Measurements from ENCODE around the gene GSTT4.

The GSTT4 gene

GRCh38 chr22:24029304-24029703, 24.1 kb upstream of the GSTT4 start:
- H3K79me2 ChIP-seq (ENCODE audit: low read length), result peaks cover 79% of the 10 kb centered on the region
- H3K4me3 ChIP-seq (ENCODE audit: low read length), result no peak overlapping the region
- no peak overlapping the region for H3K4me2 ChIP-seq (ENCODE audit: low read length)
- no peak overlapping the region for H3K9ac ChIP-seq (ENCODE audit: low read length)
- H3K9me3 ChIP-seq (ENCODE audit: insufficient read depth, low read length), result no peaks in the 10 kb centered on the region
- H4K20me1 ChIP-seq (ENCODE audit: insufficient read depth, low read length), result peaks cover 52% of the 10 kb centered on the region
- no peak overlapping the region for H3K27ac ChIP-seq (ENCODE audit: low read length)
- peaks cover 5% of the 10 kb centered on the region for H3K36me3 ChIP-seq (replicated peaks; ENCODE audit: low read depth, low read length)
- H3K27me3 ChIP-seq (ENCODE audit: low read depth, low read length), result no peaks in the 10 kb centered on the region
- H2AFZ ChIP-seq (ENCODE audit: low read depth, low read length), result no peak overlapping the region
- TF ChIP-seq, protein P1, sequence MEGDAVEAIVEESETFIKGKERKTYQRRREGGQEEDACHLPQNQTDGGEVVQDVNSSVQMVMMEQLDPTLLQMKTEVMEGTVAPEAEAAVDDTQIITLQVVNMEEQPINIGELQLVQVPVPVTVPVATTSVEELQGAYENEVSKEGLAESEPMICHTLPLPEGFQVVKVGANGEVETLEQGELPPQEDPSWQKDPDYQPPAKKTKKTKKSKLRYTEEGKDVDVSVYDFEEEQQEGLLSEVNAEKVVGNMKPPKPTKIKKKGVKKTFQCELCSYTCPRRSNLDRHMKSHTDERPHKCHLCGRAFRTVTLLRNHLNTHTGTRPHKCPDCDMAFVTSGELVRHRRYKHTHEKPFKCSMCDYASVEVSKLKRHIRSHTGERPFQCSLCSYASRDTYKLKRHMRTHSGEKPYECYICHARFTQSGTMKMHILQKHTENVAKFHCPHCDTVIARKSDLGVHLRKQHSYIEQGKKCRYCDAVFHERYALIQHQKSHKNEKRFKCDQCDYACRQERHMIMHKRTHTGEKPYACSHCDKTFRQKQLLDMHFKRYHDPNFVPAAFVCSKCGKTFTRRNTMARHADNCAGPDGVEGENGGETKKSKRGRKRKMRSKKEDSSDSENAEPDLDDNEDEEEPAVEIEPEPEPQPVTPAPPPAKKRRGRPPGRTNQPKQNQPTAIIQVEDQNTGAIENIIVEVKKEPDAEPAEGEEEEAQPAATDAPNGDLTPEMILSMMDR (IDR thresholded peaks at IDR 0.05; ENCODE audit: low read depth, low read length), result no peak
- no peak for TF ChIP-seq EZH2phosphoT487 (IDR thresholded peaks at IDR 0.05; ENCODE audit: low read depth)
- no peaks in the 10 kb centered on the region for H3K4me1 ChIP-seq (ENCODE audit: low read length)

DNA sequence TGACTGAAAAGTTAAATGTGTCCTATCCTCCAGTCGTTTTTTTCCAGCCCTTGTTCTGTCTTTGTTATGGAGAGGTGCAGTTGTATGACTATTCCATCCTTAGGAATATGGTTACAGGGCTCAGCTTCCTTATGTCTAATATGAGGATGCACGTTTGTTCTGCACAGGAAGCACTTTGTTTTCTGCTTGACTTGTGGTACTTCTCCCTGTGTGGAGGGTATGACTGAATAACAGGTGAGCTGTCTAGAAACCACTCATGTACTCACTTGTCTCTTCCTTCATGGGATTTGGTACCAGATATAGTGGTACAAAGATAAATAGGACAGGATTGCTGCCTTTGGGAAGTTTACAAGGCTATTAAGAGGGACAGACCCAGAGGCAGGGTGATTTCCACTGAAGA, 23.3 kb upstream of the GSTT4 start:
- Histone ChIP-seq H3K27ac (ENCODE audit: low read length) (no peak overlapping the region), H3K4me3 (ENCODE audit: low read length) (no peak overlapping the region), H3K79me2 (ENCODE audit: low read length) (peaks cover 74% of the 10 kb centered on the region), H3K36me3 (replicated peaks; ENCODE audit: low read depth, low read length) (peaks cover 5% of the 10 kb centered on the region), H3K9me3 (ENCODE audit: insufficient read depth, low read length) (no peaks in the 10 kb centered on the region), H3K4me1 (ENCODE audit: low read length) (no peaks in the 10 kb centered on the region), H3K9ac (ENCODE audit: low read length) (no peak overlapping the region), H3K27me3 (ENCODE audit: low read depth, low read length) (no peaks in the 10 kb centered on the region), H2AFZ (ENCODE audit: low read depth, low read length) (no peak overlapping the region), H4K20me1 (ENCODE audit: insufficient read depth, low read length) (peaks cover 52% of the 10 kb centered on the region), H3K4me2 (ENCODE audit: low read length) (no peak overlapping the region)
- TF ChIP-seq, protein P1 (IDR thresholded peaks at IDR 0.05; ENCODE audit: low read depth, low read length), result no peak
- TF ChIP-seq EZH2phosphoT487 (IDR thresholded peaks at IDR 0.05; ENCODE audit: low read depth), result no peak

DNA sequence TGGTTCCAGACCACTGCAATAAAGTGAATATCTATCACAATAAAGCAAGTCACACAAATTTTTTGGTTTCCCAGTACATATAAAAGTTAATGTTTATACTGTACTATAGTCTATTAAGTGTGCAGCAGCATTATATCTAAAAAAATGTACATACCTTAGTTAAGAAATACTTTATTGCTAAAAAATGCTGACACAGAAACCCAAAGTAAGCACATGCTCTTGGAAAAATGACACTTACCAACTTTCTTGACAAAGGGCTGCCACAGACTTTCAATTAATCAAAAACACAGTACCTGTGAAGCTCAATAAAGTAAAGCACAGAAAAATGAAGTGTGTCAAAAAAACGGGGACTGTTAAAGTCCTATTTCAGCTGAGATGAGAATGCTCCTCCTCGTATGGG, 22.7 kb upstream of the GSTT4 start:
- Histone ChIP-seq H2AFZ (ENCODE audit: low read depth, low read length) (no peak overlapping the region), H3K4me2 (ENCODE audit: low read length) (no peak overlapping the region), H3K9me3 (ENCODE audit: insufficient read depth, low read length) (no peaks in the 10 kb centered on the region), H3K27me3 (ENCODE audit: low read depth, low read length) (no peaks in the 10 kb centered on the region), H3K27ac (ENCODE audit: low read length) (no peak overlapping the region), H3K36me3 (replicated peaks; ENCODE audit: low read depth, low read length) (peaks cover 5% of the 10 kb centered on the region), H4K20me1 (ENCODE audit: insufficient read depth, low read length) (peaks cover 56% of the 10 kb centered on the region), H3K4me1 (ENCODE audit: low read length) (no peaks in the 10 kb centered on the region), H3K9ac (ENCODE audit: low read length) (no peak overlapping the region), H3K79me2 (ENCODE audit: low read length) (peaks cover 74% of the 10 kb centered on the region), H3K4me3 (ENCODE audit: low read length) (no peak overlapping the region)
- TF ChIP-seq EZH2phosphoT487 (IDR thresholded peaks at IDR 0.05; ENCODE audit: low read depth), result no peak
- TF ChIP-seq, protein P1 (IDR thresholded peaks at IDR 0.05; ENCODE audit: low read depth, low read length), result no peak

DNA sequence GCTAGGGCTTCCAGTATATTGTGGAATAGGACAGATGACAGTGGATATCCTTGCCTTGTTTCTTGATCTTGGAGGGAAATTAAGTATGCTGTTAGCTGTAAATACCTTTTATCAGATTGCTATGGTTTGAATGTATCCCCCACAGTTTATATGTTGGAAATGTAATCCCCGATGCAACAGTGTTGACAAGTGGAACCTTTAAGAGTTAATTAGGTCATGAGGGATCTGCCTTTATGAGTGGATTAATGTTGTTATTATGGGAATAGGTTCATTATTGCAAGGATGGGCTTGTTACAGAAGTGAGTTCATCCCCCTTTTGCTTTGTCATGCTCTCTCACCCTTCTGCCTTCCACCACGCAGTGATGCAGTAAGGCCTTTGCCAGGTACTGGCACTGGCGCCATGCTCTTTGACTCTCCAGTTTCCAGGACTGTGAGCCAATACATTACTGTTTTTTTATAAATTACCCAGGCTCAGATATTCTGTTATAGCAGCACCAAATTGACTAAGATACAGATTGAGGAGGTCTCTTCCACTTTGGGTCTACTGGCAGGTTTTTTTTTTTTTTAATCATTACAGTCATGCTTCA, 22.2 kb upstream of the GSTT4 start:
- H3K4me2 ChIP-seq (ENCODE audit: low read length), result no peak overlapping the region
- H3K27me3 ChIP-seq (ENCODE audit: low read depth, low read length), result no peaks in the 10 kb centered on the region
- no peaks in the 10 kb centered on the region for H3K4me1 ChIP-seq (ENCODE audit: low read length)
- H3K79me2 ChIP-seq (ENCODE audit: low read length), result peaks cover 78% of the 10 kb centered on the region
- no peak overlapping the region for H2AFZ ChIP-seq (ENCODE audit: low read depth, low read length)
- TF ChIP-seq, protein P1 (IDR thresholded peaks at IDR 0.05; ENCODE audit: low read depth, low read length), result no peak
- no peak for TF ChIP-seq EZH2phosphoT487 (IDR thresholded peaks at IDR 0.05; ENCODE audit: low read depth)
- H3K36me3 ChIP-seq (replicated peaks; ENCODE audit: low read depth, low read length), result peaks cover 5% of the 10 kb centered on the region
- no peak overlapping the region for H3K9ac ChIP-seq (ENCODE audit: low read length)
- H4K20me1 ChIP-seq (ENCODE audit: insufficient read depth, low read length), result peaks cover 59% of the 10 kb centered on the region
- no peaks in the 10 kb centered on the region for H3K9me3 ChIP-seq (ENCODE audit: insufficient read depth, low read length)
- H3K27ac ChIP-seq (ENCODE audit: low read length), result no peak overlapping the region
- no peak overlapping the region for H3K4me3 ChIP-seq (ENCODE audit: low read length)

Data from OCI-LY3 (cell line).